Right kidney (tissue), 1 donor: ENCODE results near the gene CGB5.
"Not testable (repeated sequence)": the region's sequence is repeated elsewhere in the genome, so short reads cannot be mapped to it uniquely, and the experiment has no call there.

ENCODE experiments used
- DNase-seq: peaks from one replicate; pipeline ENCODE4 v3.0.0-alpha.2; 2016

CGB5 gene

GRCh38 chr19:49020931-49021895, 22.4 kb upstream of the CGB5 start:
- DNase-seq = peak; percentile 30

GRCh38 chr19:49022116-49022515, 21.5 kb upstream of the CGB5 start:
- no peak for DNase-seq

- DNase-seq = not testable (repeated sequence)
Measured at GRCh38 chr19:49024233-49024632, 19.4 kb upstream of the CGB5 start, which contains the start of gene CGB3. TSS of gene CGB3 (minus strand) at chr19:49024333. CDS start at chr19:49023971, 362 bp downstream.

- not testable (repeated sequence) for DNase-seq
Measured at GRCh38 chr19:49025088-49025487, 18.6 kb upstream of the CGB5 start.

GRCh38 chr19:49025599-49025998, 18.0 kb upstream of the CGB5 start:
- not testable (repeated sequence) for DNase-seq

- DNase-seq = not testable (repeated sequence)
Measured at GRCh38 chr19:49028686-49029085, 15.0 kb upstream of the CGB5 start.

GRCh38 chr19:49029749-49030148, 13.9 kb upstream of the CGB5 start:
- not testable (repeated sequence) for DNase-seq

GRCh38 chr19:49030323-49030722, 13.3 kb upstream of the CGB5 start:
- DNase-seq = not testable (repeated sequence)

- DNase-seq = not testable (repeated sequence)
Measured at GRCh38 chr19:49031642-49032301, 11.9 kb upstream of the CGB5 start, which contains the start of gene CGB2. TSS of gene CGB2 (plus strand) at chr19:49031890. CDS start at chr19:49032096, 206 bp downstream.

GRCh38 chr19:49036815-49037214, 6.8 kb upstream of the CGB5 start, which contains the start of gene CGB1:
TSS of gene CGB1 (minus strand) at chr19:49036895. CDS start at chr19:49036711, 184 bp downstream.
- not testable (repeated sequence) for DNase-seq

GRCh38 chr19:49038111-49038510, 5.5 kb upstream of the CGB5 start:
- DNase-seq = not testable (repeated sequence)

GRCh38 chr19:49038557-49039276, 4.9 kb upstream of the CGB5 start:
- not testable (repeated sequence) for DNase-seq

- DNase-seq = not testable (repeated sequence)
Measured at GRCh38 chr19:49039736-49040135, 3.9 kb upstream of the CGB5 start.

- DNase-seq = no peak
Measured at GRCh38 chr19:49042177-49042576, 1.5 kb upstream of the CGB5 start.

GRCh38 chr19:49042666-49043065, 982 bp upstream of the CGB5 start:
- DNase-seq = not testable (repeated sequence)

- not testable (repeated sequence) for DNase-seq
Measured at GRCh38 chr19:49049011-49049410, 5.4 kb downstream of the CGB5 start, which contains the start of gene CGB8. TSS of gene CGB8 (minus strand) at chr19:49049111. CDS start at chr19:49048739, 372 bp downstream.

- not testable (repeated sequence) for DNase-seq
Measured at GRCh38 chr19:49049834-49050233, 6.2 kb downstream of the CGB5 start.

- not testable (repeated sequence) for DNase-seq
Measured at GRCh38 chr19:49050376-49051033, 6.9 kb downstream of the CGB5 start.

GRCh38 chr19:49056101-49056901, 12.7 kb downstream of the CGB5 start:
- peak; percentile 78 for DNase-seq

GRCh38 chr19:49056902-49057596, 13.4 kb downstream of the CGB5 start:
- DNase-seq = not testable (repeated sequence)
